Mesenchymal stem cell (in vitro differentiated cells and primary cell): Measurements from ENCODE around the gene EIF3I.
A peak's percentile ranks its signal among the peaks of the same experiment; 100 is the strongest.

Source experiments
- DNase-seq: peaks from one replicate; pipeline ENCODE4 v3.0.0-alpha.2; 2013
- H2AFZ ChIP-seq: one replicate; pipeline ENCODE4 v1.6.1; 2013; ENCODE audit warnings: low read depth, mild to moderate bottlenecking, control low read depth, inconsistent platforms, low read length, moderate library complexity
- H2AK5ac ChIP-seq: 2 replicates; pipeline ENCODE4 v1.6.1; 2013; ENCODE audit warnings: low read length, moderate library complexity, mild to moderate bottlenecking, inconsistent platforms; ENCODE audit not compliant: severe bottlenecking
- H2BK120ac ChIP-seq: one replicate; pipeline ENCODE4 v1.6.1; 2013; ENCODE audit warnings: low read depth, mild to moderate bottlenecking, inconsistent platforms, low read length, moderate library complexity
- H2BK12ac ChIP-seq, 2 experiments: one replicate each; pipeline ENCODE4 v1.6.1; 2013; ENCODE audit warnings: inconsistent platforms in 2 of 2, low read length in 2 of 2, mild to moderate bottlenecking in 2 of 2, moderate library complexity in 2 of 2, control low read depth in 1 of 2
- H2BK15ac ChIP-seq: one replicate; pipeline ENCODE4 v1.6.1; 2013; ENCODE audit warnings: mild to moderate bottlenecking, low read depth, inconsistent platforms; ENCODE audit not compliant: poor library complexity, severe bottlenecking
- H2BK5ac ChIP-seq: 2 replicates; pipeline ENCODE4 v1.6.1; 2013; ENCODE audit warnings: low read depth, mild to moderate bottlenecking, low read length, control low read depth, inconsistent platforms; ENCODE audit not compliant: poor library complexity, severe bottlenecking
- H3K14ac ChIP-seq, 2 experiments: one replicate each; pipeline ENCODE4 v1.6.1; 2013; ENCODE audit warnings: inconsistent platforms in 2 of 2, low read length in 2 of 2, control low read depth in 1 of 2, mild to moderate bottlenecking in 1 of 2, moderate library complexity in 1 of 2
- H3K18ac ChIP-seq, 2 experiments: one replicate each; pipeline ENCODE4 v1.6.1; 2013; ENCODE audit warnings: inconsistent platforms in 2 of 2, low read length in 2 of 2, control low read depth in 1 of 2, low read depth in 1 of 2, mild to moderate bottlenecking in 1 of 2
- H3K23ac ChIP-seq, 2 experiments: one replicate each; pipeline ENCODE4 v1.6.1; 2013; ENCODE audit warnings: inconsistent platforms in 2 of 2, low read length in 2 of 2, mild to moderate bottlenecking in 2 of 2, moderate library complexity in 2 of 2, control low read depth in 1 of 2
- H3K27ac ChIP-seq: 2 replicates; pipeline ENCODE4 v1.5.1; 2013; ENCODE audit warnings: mild to moderate bottlenecking, moderate library complexity, low read length, control low read depth, inconsistent platforms; ENCODE audit not compliant: poor library complexity, severe bottlenecking
- H3K27me3 ChIP-seq, 2 experiments: 2 replicates each; pipeline versions ENCODE4 v1.6.1 to v1.7.0; 2013; ENCODE audit warnings: low read length in 2 of 2, mild to moderate bottlenecking in 2 of 2, moderate library complexity in 2 of 2, control low read depth in 1 of 2, inconsistent platforms in 1 of 2; ENCODE audit not compliant: control insufficient read depth in 1 of 2, insufficient read depth in 1 of 2
- H3K36me3 ChIP-seq, 2 experiments: 2 replicates each; pipeline versions ENCODE4 v1.6.1 to v1.7.0; 2013; ENCODE audit warnings: low read length in 2 of 2, control low read depth in 1 of 2, inconsistent platforms in 1 of 2, low read depth in 1 of 2, mild to moderate bottlenecking in 1 of 2; ENCODE audit not compliant: insufficient read depth in 2 of 2, control insufficient read depth in 1 of 2
- H3K4ac ChIP-seq, 2 experiments: one replicate each; pipeline ENCODE4 v1.6.1; 2013; ENCODE audit warnings: inconsistent platforms in 2 of 2, low read length in 2 of 2, mild to moderate bottlenecking in 2 of 2, moderate library complexity in 2 of 2, control low read depth in 1 of 2, low read depth in 1 of 2
- H3K4me1 ChIP-seq: 2 replicates; pipeline ENCODE4 v1.6.1; 2013; ENCODE audit warnings: low read depth, low read length, control low read depth; ENCODE audit not compliant: control insufficient read depth, insufficient read depth
- H3K4me2 ChIP-seq: 2 replicates; pipeline ENCODE4 v1.6.1; 2013; ENCODE audit warnings: low read length, mild to moderate bottlenecking, inconsistent platforms; ENCODE audit not compliant: poor library complexity, severe bottlenecking
- H3K4me3 ChIP-seq, 2 experiments: 2 replicates each; pipeline versions ENCODE4 v1.5.1 to v1.7.0; 2013; ENCODE audit warnings: low read length in 2 of 2, mild to moderate bottlenecking in 2 of 2, control low read depth in 1 of 2, low read depth in 1 of 2; ENCODE audit not compliant: insufficient read depth in 1 of 2
- H3K79me1 ChIP-seq: replicated peaks from 2 replicates; pipeline ENCODE4 v1.6.1; 2013; ENCODE audit warnings: mild to moderate bottlenecking, control low read depth, low read length, inconsistent platforms; ENCODE audit not compliant: poor library complexity, severe bottlenecking
- H3K9ac ChIP-seq: 2 replicates; pipeline ENCODE4 v1.7.0; 2013; ENCODE audit warnings: mild to moderate bottlenecking, low read length, moderate library complexity
- H3K9me3 ChIP-seq: 2 replicates; pipeline ENCODE4 v1.7.0; 2013; ENCODE audit warnings: mild to moderate bottlenecking, low read length; ENCODE audit not compliant: control insufficient read depth
- H4K8ac ChIP-seq: one replicate; pipeline ENCODE4 v1.6.1; 2013; ENCODE audit warnings: inconsistent platforms, mild to moderate bottlenecking, low read length, moderate library complexity
- H4K91ac ChIP-seq: one replicate; pipeline ENCODE4 v1.6.1; 2013; ENCODE audit warnings: mild to moderate bottlenecking, low read length, inconsistent platforms
- WGBS: methylation state at CpG from one replicate; pipeline ENCODE4 v1.1.7; 2013; ENCODE audit warnings: mixed read lengths; 5-methylcytosine and 5-hydroxymethylcytosine counted together

Gene EIF3I

DNA sequence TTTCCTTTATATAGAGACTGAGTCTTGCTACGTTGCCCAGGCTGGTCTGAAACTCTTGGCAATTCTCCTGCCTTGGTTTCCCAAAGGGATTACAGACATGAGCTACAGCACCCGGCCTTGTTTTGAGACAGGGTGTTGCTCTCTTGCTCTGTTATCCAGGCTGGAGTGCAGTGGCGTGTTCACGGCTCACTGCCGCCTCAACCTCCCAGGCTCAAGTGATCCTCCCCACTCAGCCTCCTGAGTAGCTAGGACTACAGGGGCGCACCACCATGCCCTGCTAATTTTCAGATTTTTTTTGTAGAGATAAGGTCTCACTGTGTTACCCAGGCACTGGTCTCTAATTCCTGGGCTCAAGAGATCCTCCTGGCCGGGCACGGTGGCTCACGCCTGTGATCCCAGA, 43.6 kb downstream of the EIF3I start:
- Histone ChIP-seq H3K4ac (no peak overlapping the region), H3K9ac (no peak overlapping the region), H3K18ac (no peak overlapping the region), H3K27ac (no peak overlapping the region), H3K9me3 (no peaks in the 10 kb centered on the region), H3K27me3 (peaks cover 0 to 4% of the 10 kb centered on the region in 2 experiments), H4K8ac (no peak overlapping the region), H3K79me1 (no peaks in the 10 kb centered on the region), H2BK12ac (no peak overlapping the region), H3K4me2 (no peak overlapping the region), H2BK5ac (no peak overlapping the region), H2AFZ (no peak overlapping the region), H4K91ac (no peak overlapping the region), H2BK120ac (no peak overlapping the region), H3K14ac (no peak overlapping the region), H3K4me3 (no peak overlapping the region), H2AK5ac (no peak overlapping the region), H2BK15ac (no peak overlapping the region), H3K23ac (no peak overlapping the region), H3K4me1 (peaks cover 2% of the 10 kb centered on the region), H3K36me3 (no peaks in the 10 kb centered on the region)
- 91% methylated on average over 9 of the region's 9 CpGs for WGBS
- no peak for DNase-seq

DNA sequence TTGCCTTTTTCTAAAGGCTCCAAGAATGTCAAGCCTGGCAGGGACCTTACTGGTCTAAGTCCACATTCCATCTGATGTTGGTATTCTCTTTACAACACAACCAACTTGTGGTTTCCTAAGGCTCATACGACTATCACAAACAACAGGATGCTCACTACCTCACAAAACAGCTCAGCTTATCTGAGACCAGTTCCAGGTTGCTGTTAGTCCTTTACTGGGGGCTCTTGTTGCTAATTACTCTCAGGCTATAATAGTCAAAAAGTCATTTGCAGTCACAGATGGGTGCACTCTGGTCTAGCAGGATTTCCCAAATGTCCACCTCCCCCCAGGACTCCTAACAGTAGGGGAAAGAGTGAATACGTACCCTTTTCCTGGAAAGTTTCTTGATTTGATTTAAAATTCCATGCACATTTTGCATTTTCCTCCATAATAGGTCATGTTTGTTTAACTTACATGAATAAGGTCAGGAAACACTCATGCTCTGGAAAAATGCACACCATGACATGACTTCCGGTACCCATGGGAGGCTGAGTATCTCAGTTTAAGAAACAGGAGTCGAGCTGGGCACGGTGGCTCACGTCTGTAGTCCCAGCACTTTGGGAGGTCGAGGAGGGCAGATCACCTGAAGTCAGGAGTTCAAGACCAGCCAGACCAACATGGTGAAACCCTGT, 44.8 kb downstream of the EIF3I start:
- Histone ChIP-seq H3K4ac (no peak overlapping the region), H3K4me3 (no peak overlapping the region), H3K23ac (no peak overlapping the region), H2BK120ac (no peak overlapping the region), H3K36me3 (no peaks in the 10 kb centered on the region), H4K91ac (no peak overlapping the region), H4K8ac (no peak overlapping the region), H2BK5ac (no peak overlapping the region), H2AK5ac (no peak overlapping the region), H3K4me1 (peaks cover 2% of the 10 kb centered on the region), H3K27me3 (peaks cover 0 to 14% of the 10 kb centered on the region in 2 experiments), H3K4me2 (no peak overlapping the region), H2BK12ac (no peak overlapping the region), H3K14ac (no peak overlapping the region), H3K27ac (peak overlapping the region; percentile 38), H3K79me1 (no peaks in the 10 kb centered on the region), H3K9me3 (no peaks in the 10 kb centered on the region), H3K18ac (no peak overlapping the region), H3K9ac (no peak overlapping the region), H2BK15ac (no peak overlapping the region), H2AFZ (peak overlapping the region; percentile 0)
- WGBS: 30% methylated on average over 6 of the region's 7 CpGs
- peak; percentile 76 for DNase-seq

DNA sequence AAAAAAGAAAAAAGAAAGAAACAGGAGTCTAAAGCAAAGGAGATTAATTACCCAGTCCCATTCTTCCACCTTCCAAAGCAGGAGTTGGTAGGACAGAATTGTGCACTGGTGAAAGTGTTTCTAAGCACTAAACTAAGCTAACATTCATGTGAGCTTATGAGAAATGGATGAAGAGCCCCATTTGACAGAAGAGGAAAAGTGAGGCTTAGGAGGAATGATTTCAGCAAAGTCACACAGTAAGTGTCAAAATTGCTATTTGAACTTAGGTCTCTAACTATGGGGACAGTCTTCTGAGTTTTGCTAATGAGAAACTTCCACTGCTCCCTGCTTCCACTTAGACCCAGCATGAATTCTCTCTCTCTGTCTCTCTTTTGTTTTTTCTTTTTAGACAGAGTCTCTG, 47.5 kb downstream of the EIF3I start:
- H3K27me3 ChIP-seq: peaks cover 13 to 41% of the 10 kb centered on the region in 2 experiments
- no peak overlapping the region for H2AFZ ChIP-seq
- H2AK5ac ChIP-seq: no peak overlapping the region
- H3K4me2 ChIP-seq: no peak overlapping the region
- no peak overlapping the region for H3K9ac ChIP-seq
- H4K8ac ChIP-seq: no peak overlapping the region
- no peak overlapping the region for H2BK15ac ChIP-seq
- H3K4ac ChIP-seq: no peak overlapping the region
- H3K4me1 ChIP-seq: peaks cover 9% of the 10 kb centered on the region
- H2BK12ac ChIP-seq: no peak overlapping the region
- H4K91ac ChIP-seq: no peak overlapping the region
- DNase-seq: no peak
- no peaks in the 10 kb centered on the region for H3K79me1 ChIP-seq
- no peak overlapping the region for H3K4me3 ChIP-seq
- no peaks in the 10 kb centered on the region for H3K36me3 ChIP-seq
- no peaks in the 10 kb centered on the region for H3K9me3 ChIP-seq
- H2BK120ac ChIP-seq: no peak overlapping the region
- no peak overlapping the region for H3K27ac ChIP-seq
- no peak overlapping the region for H3K14ac ChIP-seq
- no peak overlapping the region for H2BK5ac ChIP-seq
- no peak overlapping the region for H3K18ac ChIP-seq
- no peak overlapping the region for H3K23ac ChIP-seq

DNA sequence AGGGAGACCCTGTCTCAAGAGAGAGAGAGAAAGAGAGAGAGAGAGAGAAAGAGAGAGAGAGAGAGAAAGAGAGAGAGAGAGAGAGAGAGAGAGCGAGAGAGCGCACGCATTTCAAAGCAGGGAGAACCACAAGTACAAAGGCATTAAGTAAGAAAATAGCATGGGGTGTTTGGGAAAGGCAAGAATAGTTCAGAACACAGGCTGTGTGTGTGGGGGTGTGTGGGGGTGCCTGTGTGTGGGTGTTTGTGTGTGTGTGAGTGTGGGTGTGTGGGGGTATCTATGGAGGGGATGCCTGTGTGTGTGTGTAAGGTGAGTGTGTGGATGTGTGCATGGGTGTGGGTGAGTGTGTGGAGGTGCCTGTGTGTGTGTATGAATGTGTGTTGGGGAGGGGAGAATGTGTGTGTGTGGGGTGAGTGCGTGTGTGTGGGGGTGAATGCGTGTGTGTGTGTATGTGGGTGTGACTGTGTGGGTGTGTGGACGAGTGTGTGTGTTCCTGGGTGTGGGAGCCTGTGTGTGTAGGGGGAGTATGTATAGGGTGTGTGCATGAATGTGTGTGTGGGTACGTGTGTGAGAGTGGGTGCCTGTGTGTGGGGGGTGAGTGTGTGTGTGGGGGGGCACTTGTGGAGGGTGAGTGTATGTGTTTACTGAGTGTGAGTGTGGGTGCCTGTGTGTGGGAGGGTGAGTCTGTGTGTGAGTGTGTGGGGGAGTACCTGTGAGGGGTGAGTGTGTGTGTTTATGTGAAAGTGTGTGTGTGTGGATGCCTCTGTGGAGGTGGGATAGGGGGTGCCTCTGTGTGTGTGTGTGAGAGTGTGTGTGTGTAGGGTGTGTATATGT, 50.6 kb downstream of the EIF3I start:
- Histone ChIP-seq H3K23ac (peak overlapping the region in 1 of 2 experiments; percentile 37), H3K4me2 (no peak overlapping the region), H4K91ac (peak overlapping the region; percentile 73), H3K14ac (peak overlapping the region in 1 of 2 experiments; percentile 96), H2BK120ac (no peak overlapping the region), H4K8ac (peak overlapping the region; percentile 19), H3K27ac (no peak overlapping the region), H3K4ac (peak overlapping the region in 1 of 2 experiments; percentile 49), H3K4me1 (peaks cover 8% of the 10 kb centered on the region), H2AK5ac (no peak overlapping the region), H3K79me1 (no peaks in the 10 kb centered on the region), H3K9me3 (no peaks in the 10 kb centered on the region), H2BK5ac (no peak overlapping the region), H3K27me3 (peaks cover 13 to 70% of the 10 kb centered on the region in 2 experiments), H3K18ac (peak overlapping the region; percentile 34 to 52), H2AFZ (no peak overlapping the region), H2BK12ac (peak overlapping the region; percentile 32 to 89), H3K4me3 (no peak overlapping the region), H2BK15ac (peak overlapping the region; percentile 74), H3K36me3 (no peaks in the 10 kb centered on the region), H3K9ac (no peak overlapping the region)
- WGBS: 76% methylated on average over 7 of the region's 7 CpGs
- DNase-seq: no peak
